Thoracic aorta (tissue), 2 donors: ENCODE results near the gene KIAA0232. TPM values are rescaled to one million over a fixed set of nuclear protein-coding genes. Genes with fewer than 3 reads are reported as not detected.

Experiments used
- ATAC-seq: fragments of 150-250 bp; one replicate; pipeline ENCODE4 v1.8.0; 2017; ENCODE audit warnings: low read depth; ENCODE audit not compliant: insufficient number of reproducible peaks, low FRiP score
- DNase-seq: peaks from one replicate; pipeline ENCODE4 v3.0.0-alpha.2; 2020; ENCODE audit warnings: low spot score
- H3K27ac ChIP-seq, 2 donors: fragments of 200-600 bp; sonication (generic); 1 replicate in 1 of 2; 2 replicates in 1 of 2; pipeline ENCODE4 v1.5.1; 2016; ENCODE audit warnings: mild to moderate bottlenecking in 2 of 2, moderate library complexity in 2 of 2
- H3K27me3 ChIP-seq: fragments of 200-600 bp; sonication (generic); replicated peaks from 2 replicates; pipeline ENCODE4 v1.6.0; 2016; ENCODE audit warnings: mild to moderate bottlenecking; ENCODE audit not compliant: insufficient read depth
- H3K36me3 ChIP-seq: fragments of 200-600 bp; sonication (generic); one replicate; pipeline ENCODE4 v1.5.1; 2016
- H3K4me1 ChIP-seq, 2 donors: fragments of 200-600 bp; sonication (generic); 1 replicate in 1 of 2; 2 replicates in 1 of 2; pipeline versions ENCODE4 v1.5.1 to v1.6.0; 2016; ENCODE audit warnings: low read depth in 2 of 2, mild to moderate bottlenecking in 1 of 2; ENCODE audit not compliant: control insufficient read depth in 1 of 2
- H3K4me3 ChIP-seq: fragments of 200-600 bp; sonication (generic); 2 replicates; pipeline ENCODE4 v1.5.1; 2016; ENCODE audit warnings: mild to moderate bottlenecking
- H3K9me3 ChIP-seq: fragments of 200-600 bp; sonication (generic); 2 replicates; pipeline ENCODE4 v1.5.1; 2016
- total RNA-seq, 2 donors: library from RNA; depleted of rRNA; stranded (reverse); fragments of >200 nt; gene quantifications; one replicate each; pipeline versions ENCODE4 v1.1.0 to v1.2.3, GENCODE V29; 2016
- TF ChIP-seq, protein P1 (sequence below): fragments of 200-600 bp; sonication (generic); IDR thresholded peaks from one replicate; pipeline ENCODE4 v1.5.1; 2019; ENCODE audit warnings: antibody characterized with exemption

KIAA0232 gene
- total RNA-seq, 2 donors from 2014 or later = 56.9 to 80.8 TPM

DNA sequence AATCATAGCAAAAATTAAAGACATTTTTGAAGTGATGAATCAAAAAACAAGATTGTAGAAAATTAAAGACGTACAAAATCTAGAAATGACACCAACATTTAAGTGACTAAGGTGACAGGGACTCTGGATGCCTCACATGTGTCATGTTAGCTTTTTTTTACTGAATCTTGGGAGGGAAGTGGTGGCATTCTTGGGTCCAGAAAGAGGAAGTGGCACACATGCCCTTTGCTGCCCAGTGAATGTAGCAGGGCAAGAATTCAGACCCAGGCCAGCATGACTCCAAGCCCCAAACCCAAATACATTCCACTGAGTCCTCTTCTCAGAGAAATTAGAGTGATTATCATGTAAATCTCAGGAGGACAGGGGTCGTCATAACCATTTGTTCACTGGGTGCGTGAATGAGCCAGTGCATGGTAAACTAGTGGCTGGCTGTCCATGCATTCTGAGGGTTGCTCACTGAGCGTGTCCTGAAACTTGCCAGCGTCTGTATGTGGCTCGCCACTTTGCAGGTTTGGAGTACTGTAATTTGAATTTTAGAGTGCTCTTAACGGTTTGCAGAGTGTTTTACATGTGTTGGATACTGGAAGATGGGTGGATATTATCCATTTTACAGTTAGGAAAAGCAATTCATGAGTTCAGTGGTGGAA lies 71.7 kb downstream of the KIAA0232 start:
- TF ChIP-seq, protein P1, sequence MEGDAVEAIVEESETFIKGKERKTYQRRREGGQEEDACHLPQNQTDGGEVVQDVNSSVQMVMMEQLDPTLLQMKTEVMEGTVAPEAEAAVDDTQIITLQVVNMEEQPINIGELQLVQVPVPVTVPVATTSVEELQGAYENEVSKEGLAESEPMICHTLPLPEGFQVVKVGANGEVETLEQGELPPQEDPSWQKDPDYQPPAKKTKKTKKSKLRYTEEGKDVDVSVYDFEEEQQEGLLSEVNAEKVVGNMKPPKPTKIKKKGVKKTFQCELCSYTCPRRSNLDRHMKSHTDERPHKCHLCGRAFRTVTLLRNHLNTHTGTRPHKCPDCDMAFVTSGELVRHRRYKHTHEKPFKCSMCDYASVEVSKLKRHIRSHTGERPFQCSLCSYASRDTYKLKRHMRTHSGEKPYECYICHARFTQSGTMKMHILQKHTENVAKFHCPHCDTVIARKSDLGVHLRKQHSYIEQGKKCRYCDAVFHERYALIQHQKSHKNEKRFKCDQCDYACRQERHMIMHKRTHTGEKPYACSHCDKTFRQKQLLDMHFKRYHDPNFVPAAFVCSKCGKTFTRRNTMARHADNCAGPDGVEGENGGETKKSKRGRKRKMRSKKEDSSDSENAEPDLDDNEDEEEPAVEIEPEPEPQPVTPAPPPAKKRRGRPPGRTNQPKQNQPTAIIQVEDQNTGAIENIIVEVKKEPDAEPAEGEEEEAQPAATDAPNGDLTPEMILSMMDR = no peak
- Histone ChIP-seq H3K4me3 (no peak overlapping the region), H3K36me3 (peaks cover 7% of the 10 kb centered on the region), H3K27me3 (no peaks in the 10 kb centered on the region), H3K27ac (no peak overlapping the region), H3K4me1 (peaks cover 6 to 23% of the 10 kb centered on the region in 2 donors), H3K9me3 (peaks cover 10% of the 10 kb centered on the region)
- no peak for ATAC-seq
- DNase-seq = no peak

DNA sequence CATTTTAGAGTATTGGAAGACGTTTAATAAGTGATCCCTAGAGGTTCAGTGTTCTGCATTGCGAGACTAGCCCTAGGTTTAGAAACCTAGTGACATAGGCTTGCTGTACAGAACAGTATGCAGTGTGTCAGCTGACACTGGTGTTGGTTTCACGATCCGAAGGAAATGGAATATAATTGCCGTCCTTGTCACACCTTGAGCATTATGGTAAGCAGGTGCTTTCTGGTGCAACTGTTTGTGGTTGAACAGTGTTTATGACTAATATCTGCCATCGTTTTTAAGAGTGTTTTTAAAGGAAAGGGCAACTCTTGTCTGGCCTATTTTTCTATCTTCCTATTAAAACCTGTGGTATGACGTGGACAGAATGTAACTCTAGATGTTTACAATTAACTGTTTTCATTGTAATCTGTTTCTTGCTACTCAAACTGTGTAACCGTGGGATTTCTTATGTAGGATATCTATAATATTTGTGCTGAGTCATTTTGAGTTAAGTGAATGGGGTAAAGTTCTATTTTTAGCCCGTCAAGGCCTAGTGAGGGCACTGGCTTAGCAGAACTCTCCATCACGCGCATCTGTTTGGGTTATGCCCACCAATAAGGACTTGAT lies 73.3 kb downstream of the KIAA0232 start:
- H3K4me1 ChIP-seq = peaks cover 6 to 23% of the 10 kb centered on the region in 2 donors
- peaks cover 10% of the 10 kb centered on the region for H3K36me3 ChIP-seq
- TF ChIP-seq, protein P1 = no peak
- DNase-seq = no peak
- H3K4me3 ChIP-seq = no peak overlapping the region
- peaks cover 10% of the 10 kb centered on the region for H3K9me3 ChIP-seq
- no peaks in the 10 kb centered on the region for H3K27me3 ChIP-seq
- ATAC-seq = peak; percentile 59
- H3K27ac ChIP-seq = peak overlapping the region; percentile 31 to 44

DNA sequence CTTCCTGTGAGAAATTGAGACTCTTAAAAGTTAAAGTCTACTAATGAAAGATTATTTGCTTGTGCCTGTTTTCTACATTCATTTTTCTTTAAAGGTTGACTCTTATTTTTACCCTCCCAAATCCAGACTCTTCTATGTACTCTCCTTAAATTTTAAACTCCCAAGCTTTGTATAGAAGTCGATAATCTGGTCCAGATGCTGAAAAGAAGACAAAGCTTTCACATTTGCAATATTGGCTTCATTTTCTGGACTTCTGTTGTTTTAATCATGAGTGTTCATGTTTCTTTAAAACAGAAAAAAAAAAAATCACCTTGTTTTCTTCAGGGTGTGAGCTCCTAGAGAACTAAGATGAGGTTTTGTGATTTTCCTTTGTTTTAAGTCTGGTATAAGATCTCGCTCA lies 73.9 kb downstream of the KIAA0232 start:
- DNase-seq (no peak), ATAC-seq (no peak)
- no peak overlapping the region for H3K4me3 ChIP-seq
- peaks cover 6 to 23% of the 10 kb centered on the region in 2 donors for H3K4me1 ChIP-seq
- H3K36me3 ChIP-seq = peaks cover 16% of the 10 kb centered on the region
- H3K27ac ChIP-seq = peak overlapping the region; percentile 31 to 44
- H3K27me3 ChIP-seq = no peaks in the 10 kb centered on the region
- TF ChIP-seq, protein P1 = no peak
- H3K9me3 ChIP-seq = peaks cover 10% of the 10 kb centered on the region

DNA sequence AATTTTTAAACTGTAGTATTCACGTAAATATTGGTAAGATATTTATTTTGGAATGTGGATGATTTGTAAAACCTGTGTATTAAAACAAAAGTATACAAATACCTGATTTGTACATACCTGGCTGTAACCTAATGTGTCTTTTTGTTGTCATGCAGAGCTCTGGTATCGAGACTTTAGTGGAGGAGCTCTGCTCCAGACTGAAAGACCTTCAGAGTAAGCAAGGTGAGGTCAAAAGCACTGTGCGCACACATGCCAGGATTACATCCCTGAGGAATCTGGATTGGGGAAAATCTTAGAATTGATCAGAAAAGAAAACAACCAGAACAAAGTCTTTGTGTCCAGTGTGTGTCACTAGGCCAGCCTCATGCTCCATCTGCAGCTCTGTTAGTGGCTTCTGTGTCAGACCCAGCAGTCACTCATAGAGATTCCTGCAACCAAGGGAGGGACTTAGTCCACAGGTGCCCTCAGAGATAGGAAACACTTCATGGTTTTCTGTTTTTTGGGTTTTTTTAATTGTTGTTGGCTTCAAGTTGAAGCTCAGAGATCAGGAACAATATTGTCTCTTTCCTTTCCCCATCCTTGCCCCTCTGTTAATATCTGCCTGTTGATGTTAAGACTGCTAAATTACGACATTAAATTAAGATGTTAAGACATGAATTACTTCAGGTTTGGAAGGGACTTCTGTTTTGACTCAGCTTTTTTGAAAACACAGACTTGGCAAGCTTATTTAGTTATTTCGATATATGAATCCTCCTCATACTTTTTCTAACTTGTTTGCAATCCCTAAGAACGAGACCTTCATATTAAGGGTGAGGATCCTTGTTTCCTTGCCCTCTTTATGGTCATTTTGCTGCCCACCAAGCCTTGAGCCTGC lies 74.7 kb downstream of the KIAA0232 start:
- ATAC-seq (no peak), DNase-seq (no peak)
- peaks cover 22% of the 10 kb centered on the region for H3K36me3 ChIP-seq
- H3K27me3 ChIP-seq = no peaks in the 10 kb centered on the region
- H3K9me3 ChIP-seq = peaks cover 6% of the 10 kb centered on the region
- peaks cover 6 to 23% of the 10 kb centered on the region in 2 donors for H3K4me1 ChIP-seq
- H3K4me3 ChIP-seq = no peak overlapping the region
- peak overlapping the region; percentile 9 to 44 for H3K27ac ChIP-seq
- TF ChIP-seq, protein P1 = no peak

DNA sequence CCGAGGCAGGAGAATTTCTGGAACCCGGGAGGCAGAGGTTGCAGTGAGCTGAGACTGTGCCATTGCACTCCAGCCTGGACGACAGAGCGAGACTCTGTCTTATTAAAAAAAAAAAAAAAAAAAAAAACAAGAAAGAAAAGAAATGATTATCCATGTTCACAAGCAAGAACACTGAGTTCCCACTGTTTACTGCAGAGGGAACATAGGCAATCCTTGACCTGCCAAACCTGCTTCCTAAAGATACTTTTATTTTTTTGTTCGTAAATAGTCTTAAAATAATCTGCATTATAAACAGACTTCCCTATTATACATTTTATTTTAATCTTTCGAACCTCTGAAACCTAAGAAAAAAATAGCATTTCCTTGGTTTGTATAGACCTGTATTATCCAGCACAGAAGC lies 76.5 kb downstream of the KIAA0232 start:
- Histone ChIP-seq H3K4me3 (no peak overlapping the region), H3K9me3 (no peaks in the 10 kb centered on the region), H3K36me3 (peaks cover 22% of the 10 kb centered on the region), H3K4me1 (peaks cover 6 to 19% of the 10 kb centered on the region in 2 donors), H3K27ac (no peak overlapping the region), H3K27me3 (no peaks in the 10 kb centered on the region)
- DNase-seq (no peak), ATAC-seq (no peak)
- TF ChIP-seq, protein P1 = no peak
